ENCODE data around the gene SNTG2.
"Not testable (repeated sequence)": the region's sequence is repeated elsewhere in the genome, so short reads cannot be mapped to it uniquely, and the experiment has no call there.

Gene SNTG2

GRCh38 chr2:1053786-1054185 is 103.1 kb downstream of the SNTG2 start:
- DNase-seq (ENCODE audit: low spot score): no peak

- DNase-seq (ENCODE audit: low spot score): no peak
Measured at GRCh38 chr2:1054399-1054798, 103.8 kb downstream of the SNTG2 start.

GRCh38 chr2:1055014-1055595 is 104.5 kb downstream of the SNTG2 start:
- peak; percentile 12 for DNase-seq (ENCODE audit: low spot score)

GRCh38 chr2:1060372-1060771 is 109.7 kb downstream of the SNTG2 start:
- DNase-seq (ENCODE audit: low spot score): no peak

GRCh38 chr2:1060987-1061386 is 110.3 kb downstream of the SNTG2 start:
- no peak for DNase-seq (ENCODE audit: low spot score)

- no peak for DNase-seq (ENCODE audit: low spot score)
Measured at GRCh38 chr2:1068241-1068640, 117.6 kb downstream of the SNTG2 start.

- no peak for DNase-seq (ENCODE audit: low spot score)
Measured at GRCh38 chr2:1068822-1069221, 118.2 kb downstream of the SNTG2 start.

GRCh38 chr2:1069847-1070246 is 119.2 kb downstream of the SNTG2 start:
- DNase-seq (ENCODE audit: low spot score): no peak

- no peak for DNase-seq (ENCODE audit: low spot score)
Measured at GRCh38 chr2:1070601-1071000, 120.0 kb downstream of the SNTG2 start.

GRCh38 chr2:1071650-1072049 is 121.0 kb downstream of the SNTG2 start:
- no peak for DNase-seq (ENCODE audit: low spot score)

- DNase-seq (ENCODE audit: low spot score): no peak
Measured at GRCh38 chr2:1072250-1072649, 121.6 kb downstream of the SNTG2 start.

- DNase-seq (ENCODE audit: low spot score): no peak
Measured at GRCh38 chr2:1077911-1078310, 127.3 kb downstream of the SNTG2 start.

- DNase-seq (ENCODE audit: low spot score): no peak
Measured at GRCh38 chr2:1078326-1078725, 127.7 kb downstream of the SNTG2 start.

- DNase-seq (ENCODE audit: low spot score): no peak
Measured at GRCh38 chr2:1079873-1080799, 129.5 kb downstream of the SNTG2 start.

- no peak for DNase-seq (ENCODE audit: low spot score)
Measured at GRCh38 chr2:1081451-1082225, 131.0 kb downstream of the SNTG2 start.

- no peak for DNase-seq (ENCODE audit: low spot score)
Measured at GRCh38 chr2:1082456-1083205, 132.0 kb downstream of the SNTG2 start.

GRCh38 chr2:1088192-1088860 is 137.7 kb downstream of the SNTG2 start:
- no peak for DNase-seq (ENCODE audit: low spot score)

- no peak for DNase-seq (ENCODE audit: low spot score)
Measured at GRCh38 chr2:1088940-1089339, 138.3 kb downstream of the SNTG2 start.

- no peak for DNase-seq (ENCODE audit: low spot score)
Measured at GRCh38 chr2:1091895-1092585, 141.4 kb downstream of the SNTG2 start.

GRCh38 chr2:1093668-1094067 is 143.0 kb downstream of the SNTG2 start:
- not testable (repeated sequence) for DNase-seq (ENCODE audit: low spot score)

GRCh38 chr2:1097101-1097500 is 146.5 kb downstream of the SNTG2 start:
- DNase-seq (ENCODE audit: low spot score): no peak
